GM12872 (cell line): ENCODE results near the gene IPMK.

Experiments used
- CTCF ChIP-seq: IDR thresholded peaks from 3 replicates; pipeline ENCODE4 v1.5.1; 2011; ENCODE audit warnings: low read depth, mild to moderate bottlenecking, low read length, moderate library complexity; ENCODE audit not compliant: insufficient read depth

Gene IPMK

GRCh38 chr10:58267713-58268453, at the start of gene IPMK:
Gene IPMK (minus strand): TSS chr10:58267894. CDS start chr10:58267611, 283 bp downstream.
- no peak for TF ChIP-seq CTCF

GRCh38 chr10:58316874-58317273, 49.2 kb upstream of the IPMK start:
- TF ChIP-seq CTCF, result no peak

- TF ChIP-seq CTCF, result no peak
These were observed 43.3 kb upstream of the IPMK start for GRCh38 chr10:58311026-58311425.

DNA sequence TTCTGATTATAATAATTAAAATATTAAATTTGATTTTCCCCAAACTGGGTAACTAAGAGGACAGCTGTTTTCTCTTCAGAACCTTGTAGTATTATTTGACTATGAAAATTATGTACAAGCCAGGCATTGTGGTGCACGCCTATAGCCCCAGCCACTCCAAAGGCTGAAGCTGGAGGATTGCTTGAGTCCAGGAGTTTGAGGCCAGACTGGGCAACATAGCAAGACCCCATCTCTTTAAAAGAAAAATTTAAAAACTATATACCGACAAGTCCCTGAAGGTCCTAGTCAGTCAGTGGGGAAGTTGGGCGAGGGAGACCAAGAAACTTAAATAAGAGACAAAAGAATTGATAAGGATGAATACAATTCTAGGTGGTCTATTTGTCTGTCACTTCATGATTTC, 40.0 kb upstream of the IPMK start:
- no peak for TF ChIP-seq CTCF

GRCh38 chr10:58305821-58306220, 38.1 kb upstream of the IPMK start:
- TF ChIP-seq CTCF, result no peak

GRCh38 chr10:58304099-58304633, 36.5 kb upstream of the IPMK start:
- no peak for TF ChIP-seq CTCF

- TF ChIP-seq CTCF, result no peak
These were observed 34.6 kb upstream of the IPMK start for GRCh38 chr10:58302254-58302653.

GRCh38 chr10:58300676-58301075, 33.0 kb upstream of the IPMK start:
- TF ChIP-seq CTCF, result no peak
